A549 (cell line): ENCODE results near the gene ITGAL. TPM values are rescaled to one million over a fixed set of nuclear protein-coding genes. Genes with fewer than 3 reads are reported as not detected.
A peak's percentile ranks its signal among the peaks of the same experiment; 100 is the strongest.

Source experiments
- ATAC-seq, 2 experiments: fragments of 200-7000 bp in 1 of 2; fragments of >200 bp in 1 of 2; cut with Nextera tagmentation in 1 of 2; cut with Tn5 transposase in 1 of 2; 3 replicates each; pipeline versions ENCODE4 v1.8.0 to v1.9.1; 2018 to 2020; ENCODE audit warnings: mild to moderate bottlenecking in 1 of 2, moderate library complexity in 1 of 2
- CTCF ChIA-PET: fragments of 300-600 bp; sonication (Branson Sonifier 250); formaldehyde crosslinking; extraction: SDS; loops from one replicate; lab custom pipeline; 2021; ENCODE audit warnings: antibody characterized with exemption, inconsistent platforms; lab: Yijun Ruan, JAX
- POLR2A ChIA-PET: fragments of 350-600 bp; formaldehyde crosslinking; extraction: SDS; loops from one replicate; lab custom pipeline; 2021; ENCODE audit warnings: antibody characterized with exemption, inconsistent platforms; lab: Yijun Ruan, JAX
- DNase-seq, 2 experiments: peaks; one replicate each; pipeline versions ENCODE4 v3.0.0 to v3.0.0-alpha.2; 2011 to 2016; ENCODE audit warnings: low read depth in 1 of 2, low spot score in 1 of 2
- FAIRE-seq: peaks from 2 replicates; lab custom pipeline; 2011; peaks lifted over from hg19 to GRCh38; lab: Jason Lieb, UNC
- H3K27ac ChIP-seq, 2 experiments: fragments of >200 bp; sonication (Bioruptor Twin); formaldehyde crosslinking; 3 replicates each; pipeline ENCODE4 v1.5.1; 2016 to 2017
- H3K4me1 ChIP-seq: fragments of >200 bp; sonication (Bioruptor Twin); formaldehyde crosslinking; 3 replicates; pipeline ENCODE4 v1.6.1; 2016
- H3K4me2 ChIP-seq: fragments of >200 bp; sonication (Bioruptor Twin); formaldehyde crosslinking; 3 replicates; pipeline ENCODE4 v1.6.1; 2016
- H3K4me3 ChIP-seq: fragments of >200 bp; sonication (Bioruptor Twin); formaldehyde crosslinking; 3 replicates; pipeline ENCODE4 v1.5.1; 2016
- H3K9me3 ChIP-seq: fragments of >200 bp; sonication (Bioruptor Twin); formaldehyde crosslinking; 3 replicates; pipeline ENCODE4 v1.6.1; 2016
- ATOH8 ChIP-seq: fragments of 250-450 bp; sonication (Bioruptor Pico); IDR thresholded peaks from 2 replicates; pipeline ENCODE4 v1.5.0; 2020; ENCODE audit warnings: low read depth, mild to moderate bottlenecking, moderate library complexity
- BCL3 ChIP-seq: fragments of >200 bp; sonication (Bioruptor Twin); formaldehyde crosslinking; IDR thresholded peaks from 3 replicates; pipeline ENCODE4 v1.6.1; 2016
- CBX8 ChIP-seq: fragments of 200-600 bp; sonication (generic); IDR thresholded peaks from 2 replicates; pipeline ENCODE4 v1.6.1; 2016
- CTCF ChIP-seq: fragments of >200 bp; sonication (Bioruptor Twin); formaldehyde crosslinking; IDR thresholded peaks from 3 replicates; pipeline ENCODE4 v1.5.1; 2016
- E2F6 ChIP-seq: IDR thresholded peaks from 2 replicates; pipeline ENCODE4 v1.6.1; 2012; ENCODE audit warnings: low read depth, borderline replicate concordance
- HES2 ChIP-seq: fragments of >200 bp; sonication (Bioruptor Twin); formaldehyde crosslinking; IDR thresholded peaks from 2 replicates; pipeline ENCODE4 v1.6.1; 2016
- JUN ChIP-seq, 2 experiments: fragments of >200 bp; sonication (Bioruptor Twin); formaldehyde crosslinking; IDR thresholded peaks; 2 replicates in 1 of 2; 3 replicates in 1 of 2; pipeline ENCODE4 v1.6.1; 2016 to 2017
- KDM1A ChIP-seq: fragments of 200-600 bp; sonication (generic); IDR thresholded peaks from 2 replicates; pipeline ENCODE4 v1.6.1; 2016; ENCODE audit warnings: low read depth, mild to moderate bottlenecking
- MAX ChIP-seq: IDR thresholded peaks from 2 replicates; pipeline ENCODE4 v1.6.1; 2012
- MAZ ChIP-seq: fragments of 150-350 bp; IDR thresholded peaks from 2 replicates; pipeline ENCODE4 v1.6.1; 2014; ENCODE audit warnings: antibody characterized with exemption, low read depth, low read length, borderline replicate concordance
- MYC ChIP-seq: IDR thresholded peaks from 2 replicates; pipeline ENCODE4 v1.6.1; 2012; ENCODE audit warnings: mild to moderate bottlenecking, inconsistent platforms, low read length, improper control_type of control experiment, borderline replicate concordance
- NPAS2 ChIP-seq: fragments of 250-450 bp; sonication (Bioruptor Pico); IDR thresholded peaks from 2 replicates; pipeline ENCODE4 v1.8.0; 2022; ENCODE audit warnings: mild to moderate bottlenecking, moderate library complexity, borderline replicate concordance
- PHF8 ChIP-seq: fragments of 200-600 bp; sonication (generic); IDR thresholded peaks from 2 replicates; pipeline ENCODE4 v1.6.1; 2016; ENCODE audit warnings: low read depth, mild to moderate bottlenecking, antibody characterized with exemption, moderate library complexity, borderline replicate concordance
- POLR2A ChIP-seq: IDR thresholded peaks from 2 replicates; pipeline ENCODE4 v1.6.1; 2012; ENCODE audit warnings: mild to moderate bottlenecking, low read length
- USF2 ChIP-seq: fragments of 450-650 bp; IDR thresholded peaks from 2 replicates; pipeline ENCODE4 v1.6.1; 2014; ENCODE audit warnings: antibody characterized with exemption
- ZC3H11A ChIP-seq: fragments of 450-650 bp; IDR thresholded peaks from 2 replicates; pipeline ENCODE4 v1.6.1; 2014; ENCODE audit warnings: antibody characterized with exemption, mild to moderate bottlenecking
- WGBS: methylation state at CpG from one replicate; pipeline ENCODE4 v1.1.6; 2017; ENCODE audit errors: missing lambda C conversion rate; 5-methylcytosine and 5-hydroxymethylcytosine counted together
- polyA plus RNA-seq, 4 experiments: library from polyadenylated mRNA; depleted of rRNA in 3 of 4; stranded (reverse); fragments of >200 nt; fragmentation: RNase III in 1 of 4; extraction: RNeasy Plus Mini Kit Qiagen cat#74134 plus additional on column Dnase treatment in 1 of 4; gene quantifications; 2 replicates in 3 of 4; 3 replicates in 1 of 4; pipeline ENCODE4 v1.2.3, GENCODE V29; 2011 to 2017

The ITGAL gene
- polyA plus RNA-seq, 2 of the 4 experiments (the other 2 are of a cell fraction) = 0.17 to 0.94 TPM

GRCh38 chr16:30533146-30533522, 60.6 kb downstream of the ITGAL start:
- no peak for TF ChIP-seq CBX8
- POLR2A ChIA-PET = no interaction called here
- ATAC-seq (no peak), DNase-seq (no peak), FAIRE-seq (no peak)
- Histone ChIP-seq H3K27ac (no peak overlapping the region), H3K4me2 (peak overlapping the region; percentile 87), H3K4me1 (peaks cover 13% of the 10 kb centered on the region; the same call in 2 of the 3 replicates), H3K4me3 (no peak overlapping the region), H3K9me3 (no peaks in the 10 kb centered on the region)
- 91% methylated on average over 11 of the region's 11 CpGs for WGBS
- CTCF ChIA-PET = interaction anchor here (1.2 kb wide), 1 partner anchor 19 kb away, joined by 3 read pairs; no protein-coding TSS in a partner anchor

- Histone ChIP-seq H3K4me2 (peak overlapping the region; percentile 87), H3K4me1 (peaks cover 13% of the 10 kb centered on the region; the same call in 2 of the 3 replicates), H3K4me3 (peak overlapping the region; percentile 52), H3K9me3 (no peaks in the 10 kb centered on the region), H3K27ac (peak overlapping the region; percentile 89 to 93)
- ChIA-PET POLR2A (interaction anchor here (1.2 to 3.0 kb wide), 2 partner anchors 17 to 24 kb away, joined by 5 to 36 read pairs; partner anchors contain the start of gene ZNF764), CTCF (interaction anchor here (1.0 to 2.8 kb wide), 6 partner anchors 8 to 104 kb away, joined by 3 to 12 read pairs (median 8); partner anchors contain the start of genes DCTPP1, ZNF764 and ZNF768)
- FAIRE-seq = no peak
- ATAC-seq = peak; percentile 23 to 51; a peak in 4 of 6 replicates
- TF ChIP-seq BCL3 = 0 out of 3 replicates have a peak, but pooled peaks have one; percentile 33
- TF ChIP-seq HES2 = no peak
- DNase-seq = no peak
- 76% methylated on average over 20 of the region's 29 CpGs for WGBS
Observed at GRCh38 chr16:30533748-30534367, 61.3 kb downstream of the ITGAL start.

- WGBS = 20% methylated on average over 33 of the region's 70 CpGs
- TF ChIP-seq E2F6 (peak; percentile 87), MYC (peak; percentile 59; the same call in 1 of the 2 replicates), PHF8 (peak; percentile 36), POLR2A (peak; percentile 72), BCL3 (0 out of 3 replicates have a peak, but pooled peaks have one; percentile 0), CTCF (no peak), HES2 (no peak), ZC3H11A (no peak), USF2 (no peak), JUN (IDR thresholded peaks at IDR 0.05) (peak in 1 of 2 experiments; percentile 88; a peak in 2 of 5 replicates), ATOH8 (CRISPR knock-in tag) (peak; percentile 48; the same call in 1 of the 2 replicates), NPAS2 (CRISPR knock-in tag) (no peak), MAX (peak; percentile 93), KDM1A (no peak), MAZ (no peak)
- TF ChIP-seq, all 56 proteins: peak for 8
- ATAC-seq = peak; percentile 91 to 93
- H3K4me3 ChIP-seq = peak within 1 kb of the TSS; percentile 52
- H3K4me1 ChIP-seq = peaks cover 13% of the 10 kb centered on the region; the same call in 2 of the 3 replicates
- H3K27ac ChIP-seq = peak within 1 kb of the TSS; percentile 89 to 93
- no peak for FAIRE-seq
- H3K4me2 ChIP-seq = peak within 1 kb of the TSS; percentile 87
- ChIA-PET POLR2A (interaction anchor here (0.6 to 3.0 kb wide), 9 partner anchors 16 to 264 kb away, joined by 3 to 36 read pairs (median 5); partner anchors contain the start of genes DCTPP1, ZNF688, ZNF689 and ZNF764), CTCF (interaction anchor here (1.0 to 2.8 kb wide), 10 partner anchors 9 to 105 kb away, joined by 3 to 12 read pairs (median 8); partner anchors contain the start of genes DCTPP1, ZNF764, ZNF768 and ZNF785)
- no peaks in the 10 kb centered on the region for H3K9me3 ChIP-seq
- peak; percentile 77 to 90 for DNase-seq
Observed at GRCh38 chr16:30534368-30535105, 62.0 kb downstream of the ITGAL start, which contains the start of gene ZNF747. Gene ZNF747 (minus strand): TSS chr16:30534858. CDS start chr16:30534679, 179 bp downstream.
